Panc1 (cell line): Measurements from ENCODE around the gene AKAP13. TPM values are rescaled to one million over a fixed set of nuclear protein-coding genes. Genes with fewer than 3 reads are reported as not detected.

Experiments used
- ATAC-seq: fragments of 200-7000 bp; cut with Tn5 transposase; 2 replicates; pipeline ENCODE4 v1.9.1; 2020; ENCODE audit warnings: mild to moderate bottlenecking, moderate library complexity
- BruUV-seq: library from RNA; stranded (reverse); fragments of 400-500 nt; replicated peaks from 2 replicates; lab custom pipeline; 2021; lab: Mats Ljungman, UMichigan
- CTCF ChIA-PET: fragments of 300-600 bp; sonication (Branson Sonifier 250); formaldehyde crosslinking; loops from one replicate; lab custom pipeline; 2022; ENCODE audit warnings: antibody characterized with exemption; lab: Charles Lee
- POLR2A ChIA-PET: fragments of 300-600 bp; sonication (Branson Sonifier 250); formaldehyde crosslinking; loops from one replicate; lab custom pipeline; 2022; ENCODE audit warnings: antibody characterized with exemption; lab: Charles Lee
- DNase-seq: peaks from one replicate; pipeline ENCODE4 v3.0.0-alpha.2; 2010; ENCODE audit warnings: low read depth, low spot score
- H3K27ac ChIP-seq: 2 replicates; pipeline ENCODE4 v1.5.1; 2011; ENCODE audit warnings: mild to moderate bottlenecking, low read length, inconsistent platforms
- H3K27me3 ChIP-seq: fragments of 200-500 bp; sonication (Bioruptor generic); 2 replicates; pipeline ENCODE4 v1.6.0; 2014; ENCODE audit warnings: low read length, inconsistent platforms; ENCODE audit not compliant: control insufficient read depth, insufficient read depth
- H3K36me3 ChIP-seq: fragments of 200-500 bp; sonication (Bioruptor generic); 2 replicates; pipeline ENCODE4 v1.5.1; 2014; ENCODE audit warnings: inconsistent platforms, mild to moderate bottlenecking, low read length, moderate library complexity; ENCODE audit not compliant: control insufficient read depth, insufficient read depth
- H3K4me1 ChIP-seq: 2 replicates; pipeline ENCODE4 v1.5.1; 2011; ENCODE audit warnings: inconsistent platforms, mild to moderate bottlenecking, low read length, moderate library complexity; ENCODE audit not compliant: control insufficient read depth, insufficient read depth
- H3K4me3 ChIP-seq, 2 experiments: 2 replicates each; pipeline ENCODE4 v1.5.1; 2011 to 2012; ENCODE audit warnings: low read depth in 2 of 2, low read length in 2 of 2, mild to moderate bottlenecking in 2 of 2, inconsistent platforms in 1 of 2, moderate library complexity in 1 of 2
- H3K9me3 ChIP-seq: fragments of 200-500 bp; sonication (Bioruptor generic); 2 replicates; pipeline ENCODE4 v1.5.1; 2014; ENCODE audit warnings: low read depth, mild to moderate bottlenecking, inconsistent platforms, low read length, moderate library complexity; ENCODE audit not compliant: control insufficient read depth, insufficient read depth
- POLR2AphosphoS5 ChIP-seq: IDR thresholded peaks from 2 replicates; pipeline ENCODE4 v1.6.1; 2012; ENCODE audit warnings: mild to moderate bottlenecking, low read depth, low read length, moderate library complexity
- SIN3A ChIP-seq: IDR thresholded peaks from 2 replicates; pipeline ENCODE4 v1.6.1; 2012; ENCODE audit warnings: low read depth, mild to moderate bottlenecking, low read length, moderate library complexity, borderline replicate concordance; ENCODE audit not compliant: insufficient read depth
- TCF7L2 ChIP-seq: IDR thresholded peaks from 2 replicates; pipeline ENCODE4 v1.6.1; 2011; ENCODE audit warnings: mild to moderate bottlenecking, low read depth, low read length, inconsistent platforms
- in situ Hi-C: cut with HindIII; loops from 2 replicates; pipeline ENCODE4 v1.10.0; 2016; ENCODE audit warnings: low sequenced_read_pairs, low pct_unique_long_range_greater_than_20kb
- intact Hi-C: fragments of 100-400 bp; cut with micrococcal nuclease; formaldehyde crosslinking; loops from one replicate; pipeline ENCODE4 v1.10.0; 2022; ENCODE audit not compliant: unreplicated experiment
- total RNA-seq: library from RNA; stranded (reverse); gene quantifications from one replicate; pipeline ENCODE4 v1.2.1, GENCODE V29; 2021; ENCODE audit not compliant: unreplicated experiment
- TF ChIP-seq, protein P1 (sequence below), 2 experiments: IDR thresholded peaks; 2 replicates each; pipeline ENCODE4 v1.6.1; 2011 to 2012; ENCODE audit warnings: low read depth in 2 of 2, control low read depth in 1 of 2, low read length in 1 of 2, mild to moderate bottlenecking in 1 of 2, moderate library complexity in 1 of 2; ENCODE audit not compliant: insufficient read depth in 1 of 2
- TF ChIP-seq, protein P2 (sequence below): fragments of 450-650 bp; IDR thresholded peaks from 2 replicates; pipeline ENCODE4 v1.5.1; 2017; ENCODE audit warnings: mild to moderate bottlenecking

Gene AKAP13
- total RNA-seq, 1 experiment from 2014 or later, result 94.2 TPM

DNA sequence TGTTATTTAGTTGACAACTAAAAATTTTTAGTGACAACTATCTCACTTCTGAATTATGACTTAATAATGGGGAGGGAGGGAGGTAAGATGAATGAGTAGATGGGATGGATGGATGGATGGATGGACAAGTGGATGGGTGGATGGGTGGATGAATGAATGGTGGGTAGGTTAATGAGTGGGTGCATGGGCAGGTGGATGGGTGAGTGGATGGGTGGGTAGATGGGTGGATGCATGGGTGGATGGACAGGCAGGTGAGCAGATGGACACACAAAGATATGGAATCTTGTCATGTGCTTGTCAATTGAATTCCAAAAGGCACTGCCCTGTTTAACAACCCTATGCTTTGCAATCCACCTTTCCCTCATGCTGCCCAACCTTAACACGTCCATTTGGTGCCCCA lies 372.9 kb downstream of the AKAP13 start:
- peaks cover 4% of the 10 kb centered on the region; the same call in 1 of the 2 replicates for H3K4me1 ChIP-seq
- intact Hi-C loops (no loop called here), in situ Hi-C loops (no loop called here)
- DNase-seq (no peak), ATAC-seq (no peak)
- H3K4me3 ChIP-seq, result no peak overlapping the region
- BruUV-seq, result no TSS peak
- POLR2A ChIA-PET, result no interaction called here
- H3K27me3 ChIP-seq, result no peaks in the 10 kb centered on the region
- CTCF ChIA-PET, result no interaction called here
- H3K27ac ChIP-seq, result no peak overlapping the region
- H3K36me3 ChIP-seq, result no peaks in the 10 kb centered on the region
- H3K9me3 ChIP-seq, result no peaks in the 10 kb centered on the region
- no peak for TF ChIP-seq TCF7L2
- TF ChIP-seq SIN3A, result no peak
- no peak for TF ChIP-seq POLR2AphosphoS5
- TF ChIP-seq, protein P1, sequence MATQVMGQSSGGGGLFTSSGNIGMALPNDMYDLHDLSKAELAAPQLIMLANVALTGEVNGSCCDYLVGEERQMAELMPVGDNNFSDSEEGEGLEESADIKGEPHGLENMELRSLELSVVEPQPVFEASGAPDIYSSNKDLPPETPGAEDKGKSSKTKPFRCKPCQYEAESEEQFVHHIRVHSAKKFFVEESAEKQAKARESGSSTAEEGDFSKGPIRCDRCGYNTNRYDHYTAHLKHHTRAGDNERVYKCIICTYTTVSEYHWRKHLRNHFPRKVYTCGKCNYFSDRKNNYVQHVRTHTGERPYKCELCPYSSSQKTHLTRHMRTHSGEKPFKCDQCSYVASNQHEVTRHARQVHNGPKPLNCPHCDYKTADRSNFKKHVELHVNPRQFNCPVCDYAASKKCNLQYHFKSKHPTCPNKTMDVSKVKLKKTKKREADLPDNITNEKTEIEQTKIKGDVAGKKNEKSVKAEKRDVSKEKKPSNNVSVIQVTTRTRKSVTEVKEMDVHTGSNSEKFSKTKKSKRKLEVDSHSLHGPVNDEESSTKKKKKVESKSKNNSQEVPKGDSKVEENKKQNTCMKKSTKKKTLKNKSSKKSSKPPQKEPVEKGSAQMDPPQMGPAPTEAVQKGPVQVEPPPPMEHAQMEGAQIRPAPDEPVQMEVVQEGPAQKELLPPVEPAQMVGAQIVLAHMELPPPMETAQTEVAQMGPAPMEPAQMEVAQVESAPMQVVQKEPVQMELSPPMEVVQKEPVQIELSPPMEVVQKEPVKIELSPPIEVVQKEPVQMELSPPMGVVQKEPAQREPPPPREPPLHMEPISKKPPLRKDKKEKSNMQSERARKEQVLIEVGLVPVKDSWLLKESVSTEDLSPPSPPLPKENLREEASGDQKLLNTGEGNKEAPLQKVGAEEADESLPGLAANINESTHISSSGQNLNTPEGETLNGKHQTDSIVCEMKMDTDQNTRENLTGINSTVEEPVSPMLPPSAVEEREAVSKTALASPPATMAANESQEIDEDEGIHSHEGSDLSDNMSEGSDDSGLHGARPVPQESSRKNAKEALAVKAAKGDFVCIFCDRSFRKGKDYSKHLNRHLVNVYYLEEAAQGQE (IDR thresholded peaks at IDR 0.05; ENCODE audit: insufficient read depth in 1 of 2, low read depth in 2 of 2, low read length in 1 of 2), result no peak
- TF ChIP-seq, protein P2, sequence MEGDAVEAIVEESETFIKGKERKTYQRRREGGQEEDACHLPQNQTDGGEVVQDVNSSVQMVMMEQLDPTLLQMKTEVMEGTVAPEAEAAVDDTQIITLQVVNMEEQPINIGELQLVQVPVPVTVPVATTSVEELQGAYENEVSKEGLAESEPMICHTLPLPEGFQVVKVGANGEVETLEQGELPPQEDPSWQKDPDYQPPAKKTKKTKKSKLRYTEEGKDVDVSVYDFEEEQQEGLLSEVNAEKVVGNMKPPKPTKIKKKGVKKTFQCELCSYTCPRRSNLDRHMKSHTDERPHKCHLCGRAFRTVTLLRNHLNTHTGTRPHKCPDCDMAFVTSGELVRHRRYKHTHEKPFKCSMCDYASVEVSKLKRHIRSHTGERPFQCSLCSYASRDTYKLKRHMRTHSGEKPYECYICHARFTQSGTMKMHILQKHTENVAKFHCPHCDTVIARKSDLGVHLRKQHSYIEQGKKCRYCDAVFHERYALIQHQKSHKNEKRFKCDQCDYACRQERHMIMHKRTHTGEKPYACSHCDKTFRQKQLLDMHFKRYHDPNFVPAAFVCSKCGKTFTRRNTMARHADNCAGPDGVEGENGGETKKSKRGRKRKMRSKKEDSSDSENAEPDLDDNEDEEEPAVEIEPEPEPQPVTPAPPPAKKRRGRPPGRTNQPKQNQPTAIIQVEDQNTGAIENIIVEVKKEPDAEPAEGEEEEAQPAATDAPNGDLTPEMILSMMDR, result no peak

DNA sequence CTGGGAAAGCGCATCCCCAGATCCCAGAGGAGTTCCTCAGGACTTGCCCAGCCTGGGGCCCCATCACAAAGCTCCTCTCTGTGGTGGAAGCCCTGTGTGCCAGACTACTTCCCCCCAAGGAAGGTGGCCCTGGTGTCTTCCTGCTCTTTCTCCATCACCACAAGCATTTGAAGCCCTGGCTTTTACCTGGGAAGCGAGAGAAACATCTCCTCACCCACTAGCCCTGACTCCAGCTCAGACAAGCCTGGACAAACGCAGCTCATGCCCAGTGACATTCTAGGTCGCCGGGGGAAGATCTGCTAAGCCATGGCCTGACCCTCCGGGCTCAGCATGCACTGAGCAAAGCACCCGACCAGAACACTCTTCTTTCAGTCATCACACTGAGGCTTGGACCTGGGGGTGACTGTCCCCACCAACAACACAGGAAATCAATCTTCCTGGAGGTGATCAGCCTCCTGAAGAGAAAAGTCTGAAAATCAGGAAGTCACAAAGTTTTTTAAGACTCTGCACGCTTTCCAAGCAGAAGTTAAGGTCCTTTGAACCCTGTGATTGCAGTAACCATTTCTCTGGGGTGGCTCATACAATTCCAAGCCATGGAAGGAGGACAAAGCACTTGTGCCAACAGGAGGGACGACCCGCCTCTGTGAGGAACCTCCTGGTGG lies 373.5 kb downstream of the AKAP13 start:
- Histone ChIP-seq H3K27me3 (no peaks in the 10 kb centered on the region), H3K27ac (no peak overlapping the region), H3K4me1 (peaks cover 4% of the 10 kb centered on the region; the same call in 1 of the 2 replicates), H3K9me3 (no peaks in the 10 kb centered on the region), H3K4me3 (no peak overlapping the region), H3K36me3 (no peaks in the 10 kb centered on the region)
- intact Hi-C loops, result no loop called here
- POLR2A ChIA-PET, result no interaction called here
- DNase-seq, result no peak
- CTCF ChIA-PET, result no interaction called here
- no peak for ATAC-seq
- TF ChIP-seq TCF7L2 (no peak), SIN3A (no peak), POLR2AphosphoS5 (no peak)
- TF ChIP-seq, protein P2, result no peak
- TF ChIP-seq, protein P1 (IDR thresholded peaks at IDR 0.05; ENCODE audit: insufficient read depth in 1 of 2, low read depth in 2 of 2, low read length in 1 of 2), result no peak
- in situ Hi-C loops, result no loop called here
- BruUV-seq, result no TSS peak
